ENCODE measurements around the gene ANKRD26.

The ANKRD26 gene

DNA sequence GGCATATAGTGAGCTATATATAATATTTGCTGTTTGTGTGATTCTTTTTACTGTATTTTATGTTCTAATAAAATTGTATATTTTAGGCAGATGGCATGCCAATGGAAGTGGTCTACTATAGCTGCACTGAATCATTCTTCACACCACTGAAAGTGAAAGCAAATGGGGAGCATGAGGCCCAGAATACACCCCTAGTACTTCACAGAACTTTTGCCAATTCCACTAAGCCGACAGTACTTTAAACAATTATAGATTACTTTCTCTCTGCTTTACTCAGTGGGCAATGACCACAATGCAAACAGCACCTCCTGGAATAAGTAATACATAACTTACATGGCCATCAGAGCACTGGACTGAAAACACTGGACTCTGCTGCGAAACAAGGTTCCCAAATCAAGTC is 70.2 kb downstream of the ANKRD26 start:
- Histone ChIP-seq H3K36me3 (ENCODE audit: low read depth) (peaks cover 54% of the 10 kb centered on the region), H3K9me3 (ENCODE audit: severe bottlenecking) (no peaks in the 10 kb centered on the region), H3K4me1 (ENCODE audit: insufficient read depth, poor library complexity, severe bottlenecking) (no peaks in the 10 kb centered on the region), H3K27me3 (ENCODE audit: insufficient read depth, poor library complexity, severe bottlenecking) (no peaks in the 10 kb centered on the region), H3K4me3 (ENCODE audit: severe bottlenecking) (no peak overlapping the region), H3K27ac (ENCODE audit: poor library complexity, severe bottlenecking) (no peak overlapping the region)
- TF ChIP-seq, protein P1, sequence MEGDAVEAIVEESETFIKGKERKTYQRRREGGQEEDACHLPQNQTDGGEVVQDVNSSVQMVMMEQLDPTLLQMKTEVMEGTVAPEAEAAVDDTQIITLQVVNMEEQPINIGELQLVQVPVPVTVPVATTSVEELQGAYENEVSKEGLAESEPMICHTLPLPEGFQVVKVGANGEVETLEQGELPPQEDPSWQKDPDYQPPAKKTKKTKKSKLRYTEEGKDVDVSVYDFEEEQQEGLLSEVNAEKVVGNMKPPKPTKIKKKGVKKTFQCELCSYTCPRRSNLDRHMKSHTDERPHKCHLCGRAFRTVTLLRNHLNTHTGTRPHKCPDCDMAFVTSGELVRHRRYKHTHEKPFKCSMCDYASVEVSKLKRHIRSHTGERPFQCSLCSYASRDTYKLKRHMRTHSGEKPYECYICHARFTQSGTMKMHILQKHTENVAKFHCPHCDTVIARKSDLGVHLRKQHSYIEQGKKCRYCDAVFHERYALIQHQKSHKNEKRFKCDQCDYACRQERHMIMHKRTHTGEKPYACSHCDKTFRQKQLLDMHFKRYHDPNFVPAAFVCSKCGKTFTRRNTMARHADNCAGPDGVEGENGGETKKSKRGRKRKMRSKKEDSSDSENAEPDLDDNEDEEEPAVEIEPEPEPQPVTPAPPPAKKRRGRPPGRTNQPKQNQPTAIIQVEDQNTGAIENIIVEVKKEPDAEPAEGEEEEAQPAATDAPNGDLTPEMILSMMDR (IDR thresholded peaks at IDR 0.05; ENCODE audit: poor library complexity, severe bottlenecking) = no peak
- ATAC-seq (ENCODE audit: low read depth) (no peak), DNase-seq (ENCODE audit: low spot score) (no peak)

DNA sequence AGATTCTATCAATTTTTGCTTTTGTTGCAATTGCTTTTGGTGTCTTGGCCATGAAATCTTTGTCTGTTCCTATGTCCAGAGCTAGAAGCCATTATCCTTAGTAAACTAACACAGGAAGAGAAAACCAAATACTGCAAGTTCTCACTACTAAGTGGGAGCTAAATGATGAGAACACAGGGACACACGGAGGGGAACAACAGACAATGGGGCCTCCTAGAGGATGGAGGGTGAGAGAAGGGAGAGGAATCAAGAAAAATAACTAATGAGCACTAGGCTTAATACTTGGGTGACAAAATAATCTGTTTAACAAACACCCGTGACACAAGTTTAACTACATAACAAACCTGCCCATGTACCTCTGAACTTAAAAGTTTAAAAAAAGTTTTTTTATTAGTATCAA is 78.2 kb downstream of the ANKRD26 start:
- Histone ChIP-seq H3K36me3 (ENCODE audit: low read depth) (peaks cover 31% of the 10 kb centered on the region), H3K4me1 (ENCODE audit: insufficient read depth, poor library complexity, severe bottlenecking) (no peaks in the 10 kb centered on the region), H3K27me3 (ENCODE audit: insufficient read depth, poor library complexity, severe bottlenecking) (no peaks in the 10 kb centered on the region), H3K9me3 (ENCODE audit: severe bottlenecking) (no peaks in the 10 kb centered on the region), H3K4me3 (ENCODE audit: severe bottlenecking) (no peak overlapping the region), H3K27ac (ENCODE audit: poor library complexity, severe bottlenecking) (no peak overlapping the region)
- ATAC-seq (ENCODE audit: low read depth) (no peak), DNase-seq (ENCODE audit: low spot score) (no peak)
- TF ChIP-seq, protein P1 (IDR thresholded peaks at IDR 0.05; ENCODE audit: poor library complexity, severe bottlenecking) = no peak

DNA sequence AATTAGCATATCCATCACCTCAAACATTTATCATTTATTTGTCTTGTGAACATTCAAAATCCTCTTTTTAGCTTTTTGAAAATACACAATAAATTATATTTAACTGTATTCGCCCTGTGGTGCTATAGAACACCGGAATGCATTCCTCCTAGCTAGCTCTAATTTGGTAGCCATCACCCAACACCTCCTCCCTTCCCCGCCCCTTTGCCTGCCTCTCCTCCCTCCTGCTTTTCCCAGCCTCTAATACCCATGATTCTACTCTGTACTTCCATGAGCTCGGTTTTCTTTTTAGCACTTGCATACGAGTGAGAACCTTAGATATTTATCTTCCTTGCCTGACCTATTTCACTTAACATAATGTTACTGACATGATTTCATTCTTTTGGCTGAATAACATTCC is 80.1 kb downstream of the ANKRD26 start:
- H3K27ac ChIP-seq (ENCODE audit: poor library complexity, severe bottlenecking) = no peak overlapping the region
- TF ChIP-seq, protein P1 (IDR thresholded peaks at IDR 0.05; ENCODE audit: poor library complexity, severe bottlenecking) = no peak
- ATAC-seq (ENCODE audit: low read depth) = no peak
- no peaks in the 10 kb centered on the region for H3K27me3 ChIP-seq (ENCODE audit: insufficient read depth, poor library complexity, severe bottlenecking)
- DNase-seq (ENCODE audit: low spot score) = no peak
- no peaks in the 10 kb centered on the region for H3K4me1 ChIP-seq (ENCODE audit: insufficient read depth, poor library complexity, severe bottlenecking)
- H3K9me3 ChIP-seq (ENCODE audit: severe bottlenecking) = no peaks in the 10 kb centered on the region
- peaks cover 31% of the 10 kb centered on the region for H3K36me3 ChIP-seq (ENCODE audit: low read depth)
- H3K4me3 ChIP-seq (ENCODE audit: severe bottlenecking) = no peak overlapping the region

DNA sequence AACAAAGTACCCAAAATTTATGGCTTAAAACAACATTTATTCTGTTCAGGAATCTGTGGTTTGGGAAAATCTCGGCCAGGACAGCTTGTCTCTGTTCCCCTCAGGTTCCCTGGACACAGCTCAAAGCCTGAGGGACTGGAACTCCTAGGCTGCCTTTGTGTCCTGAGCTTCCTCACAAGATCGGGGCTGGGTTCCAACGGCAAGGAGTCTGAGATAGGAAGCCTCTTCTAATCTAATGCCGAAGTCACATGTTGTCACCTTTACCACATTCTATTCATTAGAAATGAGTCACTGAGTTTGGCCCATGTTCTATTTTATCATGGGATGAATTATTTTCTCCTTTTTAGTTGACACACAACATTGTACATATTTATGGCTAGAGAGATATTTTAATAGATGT is 80.5 kb downstream of the ANKRD26 start:
- Histone ChIP-seq H3K27me3 (ENCODE audit: insufficient read depth, poor library complexity, severe bottlenecking) (no peaks in the 10 kb centered on the region), H3K4me1 (ENCODE audit: insufficient read depth, poor library complexity, severe bottlenecking) (no peaks in the 10 kb centered on the region), H3K4me3 (ENCODE audit: severe bottlenecking) (no peak overlapping the region), H3K27ac (ENCODE audit: poor library complexity, severe bottlenecking) (no peak overlapping the region), H3K9me3 (ENCODE audit: severe bottlenecking) (no peaks in the 10 kb centered on the region), H3K36me3 (ENCODE audit: low read depth) (peaks cover 29% of the 10 kb centered on the region)
- ATAC-seq (ENCODE audit: low read depth) (no peak), DNase-seq (ENCODE audit: low spot score) (no peak)
- TF ChIP-seq, protein P1 (IDR thresholded peaks at IDR 0.05; ENCODE audit: poor library complexity, severe bottlenecking) = no peak

DNA sequence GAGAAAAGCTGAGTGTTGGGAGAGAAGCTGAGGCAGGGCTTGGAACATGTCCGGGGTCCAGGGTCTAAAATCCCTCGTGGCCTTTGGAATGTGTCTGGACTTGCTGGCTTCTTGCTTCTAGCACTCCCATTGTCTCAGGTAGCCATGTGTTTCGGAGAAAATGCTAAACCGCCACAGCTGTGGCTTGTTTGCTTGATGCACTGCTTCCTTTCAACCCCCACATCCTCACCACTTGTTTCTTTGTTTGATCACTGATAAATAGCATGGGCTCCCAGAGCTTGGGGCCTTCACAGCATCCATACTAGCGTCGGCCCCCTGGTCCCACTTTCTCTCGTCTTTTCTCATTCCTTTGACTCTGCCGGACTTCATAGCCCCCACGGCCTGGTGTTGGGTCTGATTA is 102.7 kb downstream of the ANKRD26 start:
- TF ChIP-seq, protein P1 (IDR thresholded peaks at IDR 0.05; ENCODE audit: poor library complexity, severe bottlenecking) = no peak
- ATAC-seq (ENCODE audit: low read depth) = no peak
- no peak for DNase-seq (ENCODE audit: low spot score)

More for the DNA sequence above, 102.7 kb downstream of the ANKRD26 start:
- Histone ChIP-seq H3K36me3 (ENCODE audit: low read depth) (0 out of 2 replicates have a peak, but pooled peaks cover under 1% of the 10 kb centered on the region), H3K4me1 (ENCODE audit: insufficient read depth, poor library complexity, severe bottlenecking) (no peaks in the 10 kb centered on the region), H3K4me3 (ENCODE audit: severe bottlenecking) (no peak overlapping the region), H3K9me3 (ENCODE audit: severe bottlenecking) (no peaks in the 10 kb centered on the region), H3K27me3 (ENCODE audit: insufficient read depth, poor library complexity, severe bottlenecking) (no peaks in the 10 kb centered on the region), H3K27ac (ENCODE audit: poor library complexity, severe bottlenecking) (no peak overlapping the region)
